HG03196 (cell line): ENCODE data around the gene CNN2.

Source experiments
- ATAC-seq: cut with Tn5 transposase; IDR thresholded peaks from one replicate; pipeline ENCODE4 v1.9.1; 2021; ENCODE audit not compliant: unreplicated experiment

The CNN2 gene

DNA sequence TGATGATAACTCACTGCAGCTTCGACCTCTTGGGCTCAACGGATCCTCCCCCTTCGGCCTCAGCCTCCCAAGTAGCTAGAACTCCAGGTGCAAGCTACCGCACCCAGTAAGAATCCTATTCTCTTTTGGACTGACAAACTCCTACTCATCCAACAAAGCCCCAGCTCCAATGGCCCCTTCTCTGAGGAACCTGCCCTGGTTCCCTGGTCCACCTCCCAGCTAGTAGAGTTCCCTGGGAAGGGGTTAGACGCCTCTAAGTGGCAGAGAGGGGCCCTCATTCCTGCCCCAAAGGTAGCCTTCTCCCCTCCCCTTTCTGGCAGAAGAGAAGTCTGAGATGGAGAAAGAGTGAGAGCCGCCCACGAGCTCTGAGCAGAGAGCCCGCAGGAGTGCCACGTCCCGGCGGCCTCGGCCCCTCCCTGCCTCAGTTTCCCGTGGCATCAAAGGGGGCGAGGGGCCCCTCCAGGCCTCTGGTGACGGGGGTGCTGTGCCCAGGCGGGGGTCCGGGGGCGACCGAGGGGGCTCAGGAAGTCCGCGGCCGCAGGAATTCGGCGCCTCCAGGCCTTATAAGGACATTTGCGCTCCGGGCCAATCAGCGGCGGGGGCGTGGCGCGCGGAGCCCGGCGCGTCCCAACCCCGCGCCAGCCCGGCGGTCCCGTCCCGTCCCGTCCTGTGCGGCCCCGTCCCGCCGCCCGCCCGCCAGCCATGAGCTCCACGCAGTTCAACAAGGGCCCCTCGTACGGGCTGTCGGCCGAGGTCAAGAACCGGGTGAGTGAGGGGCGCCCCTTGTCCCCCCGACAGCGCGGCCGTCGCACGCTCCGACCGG lies at the start of gene CNN2:
Gene CNN2, plus strand, starts transcription at position 649 of the 823 bp plus-strand sequence. Its CDS starts 54 bp downstream, at position 703.
- ATAC-seq: no peak

DNA sequence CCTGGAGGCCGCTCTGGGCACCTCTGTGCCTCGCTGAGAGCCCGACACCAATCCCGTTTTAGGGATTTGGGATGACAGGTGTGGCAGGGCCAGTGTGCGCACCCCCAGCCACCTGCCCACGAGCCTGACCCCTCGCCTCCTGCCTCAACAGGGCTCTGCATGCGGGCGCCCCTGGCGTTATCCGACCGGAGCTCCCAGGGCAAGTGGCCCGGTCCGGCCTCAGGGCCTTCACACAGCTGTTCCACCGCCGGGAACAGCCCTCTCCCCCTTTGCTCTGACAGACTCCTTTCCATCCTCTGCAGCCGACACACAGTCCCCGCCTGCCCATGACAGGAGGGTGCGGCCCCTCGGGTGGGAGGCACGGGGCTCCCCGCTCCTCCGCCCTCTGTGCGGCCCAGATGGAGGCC lies 49.3 kb upstream of the CNN2 start:
- no peak for ATAC-seq

DNA sequence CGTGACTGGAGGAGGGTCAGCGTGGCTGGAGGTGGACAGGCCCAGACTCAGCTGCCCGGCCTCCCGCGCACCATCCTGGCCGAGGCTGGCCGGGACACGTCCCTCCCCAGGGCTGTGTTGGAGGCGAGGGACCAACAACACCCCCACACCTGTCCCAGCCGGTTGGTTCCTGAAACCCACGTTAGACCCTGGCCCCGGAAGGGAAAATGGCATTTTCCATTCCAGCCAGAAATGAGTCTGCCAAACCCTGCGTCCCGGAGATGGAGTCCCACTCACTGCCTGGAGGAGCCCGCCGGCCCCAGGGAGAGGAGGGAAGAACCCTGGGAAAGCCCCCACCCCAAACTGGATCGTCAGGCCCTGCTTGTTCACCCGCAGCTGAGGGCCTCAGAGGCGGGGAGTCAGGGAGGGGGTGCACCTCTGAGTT lies 47.1 kb upstream of the CNN2 start:
- ATAC-seq: no peak

DNA sequence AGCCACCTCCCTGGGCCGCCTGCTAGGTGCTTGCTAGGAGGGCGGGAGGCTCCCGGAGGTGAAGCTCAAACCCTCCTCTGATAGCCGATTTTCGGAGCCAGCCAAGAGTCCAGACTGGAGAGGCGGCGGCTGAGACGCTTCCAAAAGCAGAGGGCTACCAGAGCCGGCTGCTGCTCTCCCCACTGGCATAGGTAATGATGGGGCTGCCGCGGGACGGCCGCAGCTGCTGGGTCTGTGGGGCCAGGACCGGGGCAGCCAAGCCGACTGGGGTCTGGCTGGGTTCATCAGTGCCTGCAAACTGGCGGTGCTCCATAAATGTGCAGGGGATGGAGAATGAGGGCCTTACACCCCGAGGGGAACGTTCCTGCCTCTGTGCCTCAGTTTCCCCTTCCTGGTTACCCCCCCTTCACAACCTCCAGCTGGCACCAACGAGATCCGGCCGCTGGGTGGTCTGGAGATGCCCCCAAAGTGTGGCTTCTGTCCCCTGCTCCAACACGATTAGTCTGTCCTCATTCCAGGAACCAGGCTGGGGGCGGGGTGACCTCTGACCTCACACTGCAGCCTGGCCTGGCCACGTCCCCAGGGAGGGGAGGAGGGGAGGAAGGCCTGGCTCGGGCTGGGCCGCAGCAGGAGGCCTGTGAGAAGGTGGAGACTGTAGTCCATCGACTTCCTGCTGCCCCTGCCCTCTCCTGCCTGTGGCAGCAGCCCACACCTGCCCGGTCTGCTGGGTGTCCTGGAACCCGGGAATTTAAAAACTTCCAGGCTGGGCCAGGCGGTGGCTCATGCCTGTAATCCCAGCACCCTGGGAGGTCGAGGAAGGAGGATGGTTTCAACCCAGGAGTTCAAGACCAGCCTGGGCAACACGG lies 46.0 kb upstream of the CNN2 start:
- no peak for ATAC-seq

DNA sequence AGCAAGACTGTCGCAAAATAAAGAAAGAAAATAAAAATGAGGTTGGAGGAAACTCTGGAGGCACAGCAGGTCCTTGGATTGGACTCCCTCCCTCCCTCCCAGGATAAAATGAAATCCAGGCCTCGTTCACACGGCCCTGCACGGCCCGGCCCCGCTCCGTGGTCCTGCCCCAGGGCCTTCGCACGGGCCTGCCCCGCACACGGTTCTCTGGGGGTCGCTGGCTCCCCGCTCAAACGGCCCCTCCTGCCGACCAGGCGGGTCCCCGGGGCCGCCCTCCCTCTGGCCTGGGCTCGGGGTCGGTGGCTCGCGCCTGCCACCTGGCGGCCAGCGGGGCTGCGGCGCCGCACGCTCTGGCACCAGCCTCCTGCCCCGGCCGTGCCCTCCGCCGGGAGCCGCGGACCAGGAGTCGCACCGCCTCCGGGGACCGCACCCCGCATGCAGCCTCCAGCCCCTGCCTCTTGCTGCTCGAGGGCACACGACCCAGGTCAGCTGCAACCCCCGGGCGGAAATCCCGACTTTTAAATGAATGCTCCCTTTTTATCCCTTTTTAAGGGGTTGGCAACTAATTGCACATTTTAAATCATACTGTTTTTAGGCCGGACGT lies 43.7 kb upstream of the CNN2 start:
- ATAC-seq: peak; percentile 61

DNA sequence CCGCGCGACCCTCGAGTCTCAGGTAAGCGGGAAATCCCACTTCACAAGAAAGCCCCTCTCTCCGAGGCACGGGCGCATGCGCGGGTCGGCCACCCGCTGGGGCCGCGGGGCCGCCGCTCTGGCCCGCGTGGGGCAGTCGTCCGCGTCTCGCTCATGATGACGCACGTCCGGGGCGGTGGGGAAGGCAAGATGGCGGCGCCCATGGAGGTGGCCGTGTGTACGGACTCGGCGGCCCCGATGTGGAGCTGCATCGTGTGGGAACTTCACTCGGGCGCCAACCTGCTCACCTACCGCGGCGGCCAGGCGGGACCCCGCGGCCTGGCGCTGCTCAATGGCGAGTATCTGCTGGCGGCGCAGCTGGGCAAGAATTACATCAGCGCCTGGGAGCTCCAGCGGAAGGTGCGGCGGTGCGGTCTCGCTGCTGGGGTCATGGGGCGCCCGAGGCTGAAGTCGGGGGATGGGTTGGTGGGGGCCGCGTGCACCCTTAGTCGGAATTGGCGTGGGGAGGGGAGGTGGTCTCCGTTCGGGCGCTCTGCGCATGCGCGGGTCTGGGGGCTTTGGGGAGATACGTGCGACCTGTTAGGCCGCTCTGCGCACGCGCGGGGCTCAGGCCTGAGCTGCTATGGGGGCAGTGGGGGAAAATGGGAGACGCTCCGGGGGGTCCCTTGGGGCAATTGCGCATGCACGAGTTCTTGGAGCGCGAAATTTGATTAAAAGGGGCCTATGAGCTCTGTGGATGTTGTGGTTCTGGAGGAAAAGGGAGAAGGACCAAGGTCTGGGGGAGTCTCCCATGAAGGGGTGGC lies 42.0 kb upstream of the CNN2 start, which contains the start of gene WDR18:
Gene WDR18, plus strand, starts transcription at position 181 of the 803 bp plus-strand sequence. Its CDS starts 9 bp downstream, at position 190.
- ATAC-seq: peak; percentile 76

DNA sequence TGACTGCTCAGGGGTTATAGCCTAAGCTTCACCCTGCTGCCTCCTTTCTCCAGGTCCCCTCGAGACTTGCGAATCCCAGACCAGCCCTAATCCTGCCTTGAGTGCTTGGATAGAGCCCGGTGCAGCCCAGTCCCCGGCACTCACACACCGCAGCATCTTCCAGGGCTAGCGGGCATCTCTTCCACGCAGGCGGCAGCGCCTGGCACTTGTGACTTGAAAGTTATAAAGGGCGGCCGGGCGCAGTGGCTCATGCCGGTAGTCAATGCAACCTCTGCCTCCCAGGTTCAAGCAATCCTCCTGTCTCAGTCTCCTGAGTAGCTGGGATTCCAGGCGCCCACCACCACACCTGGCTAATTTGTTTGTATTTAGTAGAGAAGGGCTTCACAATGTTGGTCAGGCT lies 40.3 kb upstream of the CNN2 start:
- no peak for ATAC-seq

DNA sequence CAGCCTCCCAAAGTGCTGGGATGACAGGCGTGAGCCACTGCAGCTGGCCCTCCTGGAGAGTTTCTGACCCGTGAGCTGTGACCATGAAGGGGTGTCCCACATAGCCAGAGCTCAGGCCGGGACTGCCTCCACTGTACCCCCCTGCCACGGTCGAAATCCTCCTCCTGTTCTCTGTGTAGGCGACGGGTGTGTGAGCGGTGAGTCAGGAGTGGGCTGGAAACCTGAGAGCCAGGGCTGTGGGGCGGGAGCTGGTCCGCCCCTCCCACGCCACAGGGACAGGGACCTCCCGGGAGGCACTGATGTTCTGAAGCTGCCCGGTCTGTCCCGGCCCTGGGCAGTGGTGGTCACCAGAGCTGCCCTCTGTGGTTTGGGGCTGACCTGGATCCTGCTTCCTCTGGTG lies 38.3 kb upstream of the CNN2 start:
- ATAC-seq: no peak

DNA sequence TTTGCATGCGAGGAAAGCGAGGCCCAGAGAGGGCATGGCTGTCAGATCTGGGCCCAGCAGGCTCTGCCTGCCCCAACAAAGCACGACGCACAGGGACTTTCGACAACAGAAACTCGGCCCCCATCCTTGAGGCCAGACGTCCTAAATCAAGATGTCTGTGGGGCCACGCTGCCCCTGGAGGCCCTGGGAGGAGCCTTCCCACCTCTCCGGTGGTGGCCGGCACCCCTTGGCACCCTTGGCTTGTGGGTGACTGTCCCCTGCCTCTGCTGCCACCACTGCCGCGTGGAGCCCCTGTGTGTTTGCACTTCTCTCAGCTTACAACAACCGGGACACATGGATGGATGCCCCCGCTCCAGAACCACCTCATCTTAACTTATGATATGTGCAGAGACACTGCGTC lies 37.9 kb upstream of the CNN2 start:
- ATAC-seq: no peak

DNA sequence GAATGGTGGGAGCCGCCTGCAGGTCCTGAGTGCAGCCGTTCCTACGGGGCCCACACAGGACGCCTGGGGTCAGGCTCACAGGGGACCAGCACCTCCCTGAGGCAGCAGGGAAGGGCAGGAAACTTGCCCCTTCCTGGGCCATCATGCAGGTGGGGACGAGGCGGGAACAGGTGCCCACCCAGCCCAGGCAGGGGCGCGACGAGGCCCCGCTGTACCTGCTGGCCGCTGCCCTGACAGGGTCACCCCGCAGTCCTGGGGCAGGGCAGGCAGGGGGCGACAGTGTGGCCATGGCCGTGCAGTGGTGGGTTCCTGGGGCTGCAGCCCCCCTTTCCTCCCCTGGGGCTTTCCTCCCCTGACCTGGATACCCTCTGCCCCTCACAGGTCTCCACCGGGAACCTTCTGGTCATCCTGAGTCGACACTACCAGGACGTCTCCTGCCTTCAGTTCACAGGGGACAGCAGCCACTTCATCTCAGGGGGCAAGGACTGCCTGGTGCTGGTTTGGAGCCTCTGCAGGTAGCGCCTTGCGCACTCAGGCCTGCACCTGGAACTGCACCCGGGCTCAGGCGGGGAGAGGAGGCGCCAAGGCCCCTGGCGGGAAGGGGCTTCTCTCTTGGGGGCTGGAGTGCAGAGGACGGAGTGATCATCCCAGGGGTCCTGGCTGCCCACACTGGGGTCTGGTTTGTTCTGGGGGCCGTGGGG lies 36.9 kb upstream of the CNN2 start:
- no peak for ATAC-seq

DNA sequence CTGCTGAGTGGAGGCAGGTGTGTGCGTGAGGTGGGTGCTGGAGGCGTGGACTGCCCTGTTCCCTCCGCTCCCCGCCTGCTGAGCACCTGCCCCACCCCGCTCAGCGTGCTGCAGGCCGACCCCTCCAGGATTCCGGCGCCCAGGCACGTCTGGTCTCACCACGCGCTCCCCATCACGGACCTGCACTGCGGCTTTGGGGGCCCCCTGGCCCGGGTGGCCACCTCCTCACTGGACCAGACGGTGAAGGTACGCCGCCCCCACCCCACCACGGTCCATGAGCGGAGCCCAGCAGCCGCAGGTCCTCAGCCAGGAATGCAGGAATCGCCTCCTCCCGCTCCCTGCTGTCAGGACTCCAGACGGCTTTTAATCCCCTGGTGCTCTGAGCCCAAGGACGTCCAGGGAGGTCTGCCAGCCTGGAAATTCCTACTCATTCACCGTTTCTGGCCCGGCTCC lies 36.3 kb upstream of the CNN2 start:
- ATAC-seq: no peak

DNA sequence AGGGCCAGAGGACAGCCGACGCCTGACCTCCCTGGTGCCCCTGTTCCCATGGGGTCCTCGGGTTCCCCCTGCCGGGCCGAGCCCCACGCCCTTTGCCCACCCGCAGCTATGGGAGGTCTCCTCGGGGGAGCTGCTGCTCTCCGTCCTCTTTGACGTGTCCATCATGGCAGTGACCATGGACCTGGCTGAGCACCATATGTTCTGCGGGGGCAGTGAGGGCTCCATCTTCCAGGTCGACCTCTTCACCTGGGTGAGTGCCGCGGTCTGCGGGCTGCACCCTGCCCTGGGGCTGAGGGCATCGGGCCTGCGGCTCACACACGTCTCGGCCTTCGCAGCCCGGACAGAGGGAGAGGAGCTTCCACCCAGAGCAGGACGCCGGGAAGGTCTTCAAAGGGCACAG lies 35.7 kb upstream of the CNN2 start:
- no peak for ATAC-seq

DNA sequence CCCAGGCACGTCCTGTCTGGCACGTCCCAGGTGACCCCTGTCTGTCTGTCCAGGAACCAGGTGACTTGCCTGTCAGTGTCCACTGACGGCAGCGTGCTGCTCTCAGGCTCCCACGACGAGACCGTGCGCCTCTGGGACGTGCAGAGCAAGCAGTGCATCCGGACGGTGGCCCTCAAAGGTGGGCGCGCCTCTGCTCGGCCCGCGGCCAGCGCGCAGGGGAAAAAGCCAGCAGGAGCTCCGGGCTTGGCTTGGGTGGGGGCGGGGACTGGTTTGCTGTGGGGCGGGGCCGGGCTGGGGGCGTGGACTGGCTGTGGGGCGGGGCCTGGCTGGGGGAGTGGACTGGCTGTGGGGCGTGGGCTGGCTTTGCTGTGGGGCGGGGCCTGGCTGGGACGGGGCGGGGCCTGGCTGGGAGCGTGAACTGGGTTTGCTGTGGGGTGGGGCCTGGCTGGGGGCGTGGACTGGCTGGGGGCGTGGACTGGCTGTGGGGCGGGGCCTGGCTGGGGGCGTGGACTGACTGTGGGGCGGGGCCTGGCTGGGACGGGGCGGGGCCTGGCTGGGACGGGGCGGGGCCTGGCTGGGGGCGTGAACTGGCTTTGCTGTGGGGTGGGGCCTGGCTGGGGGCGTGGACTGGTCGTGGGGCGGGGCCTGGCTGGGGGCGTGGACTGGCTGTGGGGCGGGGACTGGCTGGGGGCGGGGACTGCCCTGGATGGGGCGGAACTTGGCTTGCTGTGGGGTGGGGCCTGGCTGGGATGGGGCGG lies 35.1 kb upstream of the CNN2 start:
- ATAC-seq: no peak

DNA sequence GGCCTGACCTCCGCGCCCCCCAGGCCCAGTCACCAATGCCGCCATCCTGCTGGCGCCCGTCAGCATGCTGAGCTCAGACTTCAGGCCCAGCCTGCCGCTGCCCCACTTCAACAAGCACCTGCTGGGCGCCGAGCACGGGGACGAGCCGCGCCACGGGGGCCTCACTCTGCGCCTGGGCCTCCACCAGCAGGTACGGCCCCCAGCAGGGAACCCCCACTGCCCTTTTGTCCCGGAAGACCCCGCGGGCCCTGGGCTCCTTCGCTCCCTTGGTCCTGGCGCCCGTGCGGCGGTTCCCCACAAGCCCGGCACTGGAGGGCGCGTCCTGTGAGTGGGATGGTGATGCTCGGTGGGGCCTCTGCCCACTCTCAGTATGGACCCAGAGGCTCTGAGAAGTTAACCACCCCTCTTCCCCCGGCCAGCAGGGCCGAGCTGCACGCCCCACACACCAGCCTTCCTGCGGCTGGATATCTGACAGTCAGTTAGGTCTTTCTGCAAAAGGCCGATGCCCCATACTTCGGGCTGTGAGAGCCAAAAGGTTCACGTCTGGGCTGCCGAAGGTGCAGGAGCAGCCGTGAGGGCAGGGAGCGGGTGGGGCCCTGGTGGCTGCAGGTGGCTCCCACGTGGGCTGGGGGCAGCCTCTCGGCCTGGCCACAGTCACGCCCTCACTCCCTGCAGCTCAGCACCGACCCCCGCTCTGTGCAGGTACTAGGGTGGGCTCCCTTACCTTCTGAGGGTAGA lies 34.3 kb upstream of the CNN2 start:
- no peak for ATAC-seq

DNA sequence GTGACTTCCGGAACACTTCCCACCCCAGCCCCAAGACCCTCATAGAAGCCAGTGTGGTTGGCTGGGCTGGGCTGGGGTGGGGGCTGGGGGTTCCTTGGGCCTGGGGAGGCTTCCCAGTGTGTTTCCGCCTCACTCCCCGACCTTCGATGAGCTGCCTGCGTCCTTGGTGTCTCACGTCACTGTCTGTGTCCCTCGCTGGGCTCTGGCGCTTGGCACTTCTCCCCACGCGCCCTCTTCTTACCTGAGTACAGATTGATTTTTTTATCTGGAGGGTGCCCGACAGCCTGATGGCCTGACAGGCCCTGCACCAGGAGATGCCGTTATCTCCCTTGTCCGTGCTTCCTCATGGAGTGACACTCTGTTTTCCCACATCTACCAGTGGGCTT lies 33.7 kb upstream of the CNN2 start:
- no peak for ATAC-seq

DNA sequence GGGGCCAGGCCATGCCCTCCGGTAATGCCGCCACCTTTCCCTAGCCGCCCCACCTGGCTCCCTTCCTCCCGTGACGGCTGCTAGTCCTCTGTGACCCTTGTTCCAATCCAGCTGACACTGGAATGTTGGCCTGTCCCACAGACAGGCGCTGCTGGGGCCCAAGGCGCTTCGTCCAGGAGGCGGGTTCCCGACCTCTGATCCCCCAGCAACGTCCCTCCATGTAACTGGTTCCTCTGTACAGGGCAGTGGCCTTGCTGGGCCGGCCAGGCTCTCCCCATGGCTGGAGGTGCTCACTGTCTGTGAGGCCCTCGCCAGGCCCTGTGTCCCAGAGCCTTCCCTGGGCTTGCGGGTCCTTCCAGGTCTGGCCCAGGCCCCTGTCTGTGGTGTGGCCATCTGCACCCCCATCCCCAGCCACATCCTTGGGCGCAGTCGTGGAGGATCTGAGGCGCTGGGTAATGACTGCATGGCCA lies 33.0 kb upstream of the CNN2 start:
- no peak for ATAC-seq

DNA sequence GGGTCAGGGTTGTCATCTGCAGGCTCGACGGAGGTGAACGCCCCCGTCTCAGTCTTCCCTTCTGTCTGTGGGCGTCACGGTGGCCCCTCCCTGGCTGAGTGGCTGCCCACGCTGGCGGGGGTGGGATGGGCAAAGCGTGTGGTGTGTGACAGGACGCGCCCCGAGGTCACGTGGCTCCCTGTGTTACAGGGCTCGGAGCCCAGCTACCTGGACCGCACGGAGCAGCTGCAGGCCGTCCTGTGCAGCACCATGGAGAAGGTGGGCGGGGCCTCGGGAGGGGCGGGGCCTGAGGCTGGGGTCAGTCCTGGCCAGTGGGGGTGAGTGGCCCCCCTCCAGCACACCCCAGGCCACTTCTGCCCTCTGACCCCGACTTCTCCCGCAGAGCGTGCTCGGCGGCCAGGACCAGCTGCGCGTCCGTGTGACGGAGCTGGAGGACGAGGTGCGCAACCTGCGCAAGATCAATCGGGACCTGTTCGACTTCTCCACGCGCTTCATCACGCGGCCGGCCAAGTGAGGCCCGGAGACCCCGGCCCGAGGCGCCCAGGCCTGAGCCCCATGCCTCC lies 32.5 kb upstream of the CNN2 start:
- ATAC-seq: no peak

DNA sequence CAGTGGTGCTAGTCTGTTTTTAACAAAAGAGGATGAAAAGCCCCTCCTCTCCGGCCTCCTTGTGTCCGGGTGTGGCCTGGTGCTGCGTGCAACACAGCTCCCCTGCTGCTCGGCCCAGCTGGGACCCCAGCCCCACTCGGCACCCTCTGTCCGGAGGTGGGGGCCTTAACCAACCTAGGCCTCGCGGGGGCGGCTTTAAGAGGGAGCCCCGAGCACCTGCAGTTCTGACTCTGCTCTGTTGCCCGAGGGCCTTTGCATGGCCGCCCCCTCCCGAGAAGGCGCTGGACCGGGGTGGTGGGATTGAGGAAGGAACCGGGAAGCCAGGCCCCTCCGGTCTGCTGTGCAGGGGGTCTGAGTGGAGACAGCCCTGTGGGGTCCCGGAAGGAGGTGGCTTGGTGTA lies 31.9 kb upstream of the CNN2 start:
- ATAC-seq: no peak
